Neural crest cell (in vitro differentiated cells): ENCODE data around the gene KCTD4. TPM values are rescaled to one million over a fixed set of nuclear protein-coding genes. Genes with fewer than 3 reads are reported as not detected.
"Not testable (repeated sequence)": the region's sequence is repeated elsewhere in the genome, so short reads cannot be mapped to it uniquely, and the experiment has no call there.

ENCODE experiments used
- DNase-seq: peaks from one replicate; pipeline ENCODE4 v3.0.0; 2021; ENCODE audit warnings: low read depth, mixed read lengths, low spot score
- H3K27ac Mint-ChIP-seq: one replicate; pipeline ENCODE4 v1.8.0; 2021; ENCODE audit warnings: mild to moderate bottlenecking, mixed read lengths; ENCODE audit not compliant: unreplicated experiment
- H3K27me3 Mint-ChIP-seq: 2 replicates; pipeline ENCODE4 v1.8.0; 2021; ENCODE audit warnings: low read depth, mild to moderate bottlenecking, mixed read lengths
- H3K36me3 Mint-ChIP-seq: 2 replicates; pipeline ENCODE4 v1.8.0; 2021; ENCODE audit warnings: low read depth, mild to moderate bottlenecking, mixed read lengths
- H3K4me1 Mint-ChIP-seq: 2 replicates; pipeline ENCODE4 v1.8.0; 2021; ENCODE audit warnings: mixed read lengths
- H3K4me3 Mint-ChIP-seq: one replicate; pipeline ENCODE4 v1.8.0; 2021; ENCODE audit warnings: mild to moderate bottlenecking, mixed read lengths
- H3K9me3 Mint-ChIP-seq: 2 replicates; pipeline ENCODE4 v1.8.0; 2021; ENCODE audit warnings: mixed read lengths
- CTCF ChIP-seq: fragments of 200-600 bp; sonication (generic); conservative IDR thresholded peaks from 2 replicates; pipeline ENCODE4 v1.5.0; 2021; ENCODE audit warnings: antibody characterized with exemption, mild to moderate bottlenecking
- long read RNA-seq: library from polyadenylated mRNA; unstranded; transcript quantifications from one replicate; pipeline ENCODE4 v2.0.0, GENCODE V29; 2020
- total RNA-seq: library from RNA; stranded (reverse); gene quantifications from 2 replicates; pipeline ENCODE4 v1.2.1, GENCODE V29; 2021

The KCTD4 gene
- not detected in 2 replicates for total RNA-seq
- long read RNA-seq, result 0 reads

- no peaks in the 10 kb centered on the region for H3K4me1 Mint-ChIP-seq
- DNase-seq, result no peak
- no peak within 1 kb of the TSS for H3K4me3 Mint-ChIP-seq
- peaks cover 2% of the 10 kb centered on the region for H3K36me3 Mint-ChIP-seq
- TF ChIP-seq CTCF, result no peak
- no peaks in the 10 kb centered on the region for H3K27me3 Mint-ChIP-seq
- H3K9me3 Mint-ChIP-seq, result no peaks in the 10 kb centered on the region
- H3K27ac Mint-ChIP-seq, result no peak within 1 kb of the TSS
Observed at GRCh38 chr13:45200701-45201232, at the start of gene KCTD4. Gene KCTD4 (minus strand): TSS chr13:45201045. CDS start chr13:45194567, 6,478 bp downstream.

- TF ChIP-seq CTCF, result no peak
- Mint-ChIP-seq H3K9me3 (no peaks in the 10 kb centered on the region), H3K27ac (no peak overlapping the region), H3K27me3 (no peaks in the 10 kb centered on the region), H3K4me3 (no peak overlapping the region), H3K36me3 (peaks cover 4% of the 10 kb centered on the region), H3K4me1 (no peaks in the 10 kb centered on the region)
- no peak for DNase-seq
Observed at GRCh38 chr13:45249662-45250061, 48.8 kb upstream of the KCTD4 start.

GRCh38 chr13:45244736-45245135, 43.9 kb upstream of the KCTD4 start:
- not testable (repeated sequence) for H3K9me3 Mint-ChIP-seq, H3K36me3 Mint-ChIP-seq, H3K27me3 Mint-ChIP-seq, H3K4me3 Mint-ChIP-seq, H3K4me1 Mint-ChIP-seq, DNase-seq, H3K27ac Mint-ChIP-seq

GRCh38 chr13:45243077-45243476, 42.2 kb upstream of the KCTD4 start:
- Mint-ChIP-seq H3K27ac (no peak overlapping the region), H3K36me3 (no peaks in the 10 kb centered on the region), H3K4me1 (no peaks in the 10 kb centered on the region), H3K27me3 (no peaks in the 10 kb centered on the region), H3K9me3 (no peaks in the 10 kb centered on the region), H3K4me3 (no peak overlapping the region)
- TF ChIP-seq CTCF, result no peak
- no peak for DNase-seq

GRCh38 chr13:45242524-45242923, 41.7 kb upstream of the KCTD4 start:
- no peak overlapping the region for H3K27ac Mint-ChIP-seq
- no peak for DNase-seq

More at GRCh38 chr13:45242524-45242923, 41.7 kb upstream of the KCTD4 start:
- Mint-ChIP-seq H3K27me3 (no peaks in the 10 kb centered on the region), H3K4me3 (no peak overlapping the region), H3K4me1 (no peaks in the 10 kb centered on the region), H3K9me3 (no peaks in the 10 kb centered on the region), H3K36me3 (no peaks in the 10 kb centered on the region)
- TF ChIP-seq CTCF, result no peak
